Midbrain (tissue), 1 donor: Measurements from ENCODE around the gene HOXD1.
A peak's percentile ranks its signal among the peaks of the same experiment; 100 is the strongest.

ENCODE experiments used
- DNase-seq: peaks from one replicate; lab custom pipeline; 2025; lab: John Stamatoyannopoulos, UW

Gene HOXD1

GRCh38 chr2:176182671-176183070, 5.8 kb upstream of the HOXD1 start:
- no peak for DNase-seq

- DNase-seq: no peak
Measured at GRCh38 chr2:176184749-176185148, 3.7 kb upstream of the HOXD1 start.

GRCh38 chr2:176186024-176186423, 2.4 kb upstream of the HOXD1 start:
- DNase-seq: no peak

- no peak for DNase-seq
Measured at GRCh38 chr2:176187200-176187898, 1.1 kb upstream of the HOXD1 start.

GRCh38 chr2:176188774-176189680, 559 bp downstream of the HOXD1 start:
- peak; percentile 44 for DNase-seq

GRCh38 chr2:176189681-176190641, 1.5 kb downstream of the HOXD1 start:
- peak; percentile 44 for DNase-seq

- peak; percentile 9 for DNase-seq
Measured at GRCh38 chr2:176192351-176192750, 3.9 kb downstream of the HOXD1 start.

GRCh38 chr2:176193048-176193447, 4.6 kb downstream of the HOXD1 start:
- peak; percentile 31 for DNase-seq

- DNase-seq: no peak
Measured at GRCh38 chr2:176199902-176200301, 11.4 kb downstream of the HOXD1 start.

- no peak for DNase-seq
Measured at GRCh38 chr2:176200971-176201370, 12.5 kb downstream of the HOXD1 start.

GRCh38 chr2:176202491-176202890, 14.0 kb downstream of the HOXD1 start:
- DNase-seq: no peak

- no peak for DNase-seq
Measured at GRCh38 chr2:176205126-176205525, 16.7 kb downstream of the HOXD1 start.

- DNase-seq: no peak
Measured at GRCh38 chr2:176206136-176206535, 17.7 kb downstream of the HOXD1 start.

GRCh38 chr2:176206682-176207081, 18.2 kb downstream of the HOXD1 start:
- no peak for DNase-seq

- DNase-seq: no peak
Measured at GRCh38 chr2:176211110-176211509, 22.6 kb downstream of the HOXD1 start.

- DNase-seq: no peak
Measured at GRCh38 chr2:176212276-176212675, 23.8 kb downstream of the HOXD1 start.

GRCh38 chr2:176213406-176213805, 24.9 kb downstream of the HOXD1 start:
- no peak for DNase-seq

- no peak for DNase-seq
Measured at GRCh38 chr2:176227874-176228273, 39.4 kb downstream of the HOXD1 start.

- no peak for DNase-seq
Measured at GRCh38 chr2:176234156-176234555, 45.7 kb downstream of the HOXD1 start.

GRCh38 chr2:176234940-176235339, 46.5 kb downstream of the HOXD1 start:
- DNase-seq: no peak

GRCh38 chr2:176237456-176237855, 49.0 kb downstream of the HOXD1 start:
- DNase-seq: no peak

GRCh38 chr2:176239031-176239430, 50.6 kb downstream of the HOXD1 start:
- no peak for DNase-seq
